ENCODE measurements around the gene GNAZ.

Gene GNAZ

GRCh38 chr22:23107487-23108248 is 37.3 kb downstream of the GNAZ start:
- TF ChIP-seq FOXK2 (IDR thresholded peaks at IDR 0.05) (no peak), HDGF (IDR thresholded peaks at IDR 0.05; ENCODE audit: borderline replicate concordance) (no peak), ELF4 (IDR thresholded peaks at IDR 0.05) (no peak), FOXA1 (IDR thresholded peaks at IDR 0.05) (no peak), CTBP1 (IDR thresholded peaks at IDR 0.05; ENCODE audit: borderline replicate concordance) (no peak), L3MBTL2 (conservative IDR thresholded peaks at IDR 0.05) (no peak), FOXM1 (IDR thresholded peaks at IDR 0.05; ENCODE audit: borderline replicate concordance) (no peak), NFRKB (IDR thresholded peaks at IDR 0.05) (no peak), ZNF384 (IDR thresholded peaks at IDR 0.05) (no peak), LEF1 (IDR thresholded peaks at IDR 0.05; ENCODE audit: borderline replicate concordance) (no peak), SUZ12 (IDR thresholded peaks at IDR 0.05) (no peak), TARDBP (IDR thresholded peaks at IDR 0.05) (no peak), ARNT (IDR thresholded peaks at IDR 0.05) (no peak), BHLHE40 (IDR thresholded peaks at IDR 0.05; ENCODE audit: borderline replicate concordance) (no peak), SP1 (IDR thresholded peaks at IDR 0.05) (no peak), PKNOX1 (IDR thresholded peaks at IDR 0.05) (no peak)
- ChIA-PET CTCF (interaction anchor here (0.6 kb wide), 1 partner anchor 67 kb away, joined by 3 read pairs; no protein-coding TSS in a partner anchor), POLR2A (no interaction called here)
- no peak for DNase-seq (ENCODE audit: extremely low spot score)

DNA sequence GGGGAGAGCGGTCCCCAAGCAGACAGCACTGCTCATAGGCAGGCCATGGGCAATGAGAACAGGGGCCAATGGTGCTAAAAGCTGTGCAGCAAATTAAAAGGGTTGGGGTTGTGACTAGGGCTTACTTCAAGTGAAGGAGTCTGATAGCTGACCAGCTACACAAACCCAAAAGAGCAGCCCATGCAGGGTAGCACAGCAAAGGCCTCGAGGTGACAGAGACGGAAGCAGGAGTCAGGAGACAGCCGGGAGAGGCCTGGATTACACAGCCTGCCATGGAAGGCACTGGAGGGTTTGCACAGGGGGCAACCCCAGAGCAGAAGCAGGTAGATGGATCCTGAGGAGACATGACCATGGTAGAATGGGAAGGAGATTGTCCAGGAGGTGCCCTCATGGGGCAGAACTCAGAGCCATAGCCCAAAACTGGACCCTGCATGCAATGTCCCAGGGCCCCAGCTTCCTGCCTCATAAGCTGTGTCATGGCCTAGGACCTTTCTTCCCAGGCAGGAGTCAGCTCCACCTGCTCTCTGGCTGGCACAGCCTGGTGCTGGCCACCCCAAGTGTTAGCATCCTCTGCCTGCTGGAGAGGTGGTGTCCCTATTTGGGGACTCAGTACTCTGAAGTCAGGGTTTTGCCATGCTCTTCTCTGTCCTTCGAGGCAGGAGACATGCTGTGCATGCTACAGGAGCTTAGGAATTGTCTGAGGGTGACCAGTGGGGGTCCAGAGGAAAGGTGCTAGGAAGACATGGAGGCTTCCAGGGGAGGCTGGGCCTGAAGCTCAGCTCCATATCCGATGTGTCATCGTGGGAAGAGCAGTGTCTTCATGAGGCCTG is 38.1 kb downstream of the GNAZ start:
- POLR2A ChIA-PET: interaction anchor here (0.7 kb wide), 1 partner anchor 11 kb away, joined by 4 read pairs; no protein-coding TSS in a partner anchor

DNA sequence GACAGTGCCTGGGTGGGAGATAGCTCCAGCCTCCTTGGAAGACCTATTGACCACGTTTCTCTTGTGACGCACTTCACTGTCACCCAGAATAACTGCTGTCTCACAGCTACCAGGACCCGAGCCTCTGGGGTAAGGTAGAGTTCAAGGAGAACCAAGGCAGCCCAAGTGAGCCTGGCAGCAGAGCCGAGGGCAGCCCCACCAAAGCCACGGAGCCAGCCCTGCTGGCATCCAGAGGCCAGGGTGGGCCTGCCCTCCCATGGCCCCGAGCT is 38.7 kb downstream of the GNAZ start:
- TF ChIP-seq BHLHE40 (IDR thresholded peaks at IDR 0.05; ENCODE audit: borderline replicate concordance) (no peak), FOXM1 (IDR thresholded peaks at IDR 0.05; ENCODE audit: borderline replicate concordance) (no peak), TARDBP (IDR thresholded peaks at IDR 0.05) (no peak), ELF4 (IDR thresholded peaks at IDR 0.05) (no peak), FOXK2 (IDR thresholded peaks at IDR 0.05) (no peak), ARNT (IDR thresholded peaks at IDR 0.05) (no peak), SP1 (IDR thresholded peaks at IDR 0.05) (no peak), LEF1 (IDR thresholded peaks at IDR 0.05; ENCODE audit: borderline replicate concordance) (no peak), HDGF (IDR thresholded peaks at IDR 0.05; ENCODE audit: borderline replicate concordance) (no peak), CTBP1 (IDR thresholded peaks at IDR 0.05; ENCODE audit: borderline replicate concordance) (no peak), SUZ12 (IDR thresholded peaks at IDR 0.05) (no peak)
- no peak for DNase-seq (ENCODE audit: extremely low spot score)
- ChIA-PET POLR2A (interaction anchor here (0.7 kb wide), 1 partner anchor 10 kb away, joined by 4 read pairs; no protein-coding TSS in a partner anchor), CTCF (no interaction called here)

More for the DNA sequence above, 38.1 kb downstream of the GNAZ start:
- CTCF ChIA-PET: interaction anchor here (0.5 kb wide), 1 partner anchor 15 kb away, joined by 6 read pairs; no protein-coding TSS in a partner anchor
- DNase-seq (ENCODE audit: extremely low spot score): no peak
- no peak for TF ChIP-seq CTBP1 (IDR thresholded peaks at IDR 0.05; ENCODE audit: borderline replicate concordance)
- no peak for TF ChIP-seq TARDBP (IDR thresholded peaks at IDR 0.05)
- TF ChIP-seq LEF1 (IDR thresholded peaks at IDR 0.05; ENCODE audit: borderline replicate concordance): no peak
- TF ChIP-seq HDGF (IDR thresholded peaks at IDR 0.05; ENCODE audit: borderline replicate concordance): no peak
- no peak for TF ChIP-seq L3MBTL2 (conservative IDR thresholded peaks at IDR 0.05)
- TF ChIP-seq ELF4 (IDR thresholded peaks at IDR 0.05): no peak
- no peak for TF ChIP-seq ARNT (IDR thresholded peaks at IDR 0.05)
- TF ChIP-seq NFRKB (IDR thresholded peaks at IDR 0.05): no peak
- no peak for TF ChIP-seq FOXK2 (IDR thresholded peaks at IDR 0.05)
- no peak for TF ChIP-seq FOXA1 (IDR thresholded peaks at IDR 0.05)

GRCh38 chr22:23109441-23109978 is 39.2 kb downstream of the GNAZ start:
- DNase-seq (ENCODE audit: extremely low spot score): no peak
- POLR2A ChIA-PET: no interaction called here
- CTCF ChIA-PET: no interaction called here
- TF ChIP-seq ELF4 (IDR thresholded peaks at IDR 0.05) (no peak), ARNT (IDR thresholded peaks at IDR 0.05) (no peak), PKNOX1 (IDR thresholded peaks at IDR 0.05) (no peak), NFRKB (IDR thresholded peaks at IDR 0.05) (no peak), FOXM1 (IDR thresholded peaks at IDR 0.05; ENCODE audit: borderline replicate concordance) (no peak), FOXA1 (IDR thresholded peaks at IDR 0.05) (no peak), ZNF384 (IDR thresholded peaks at IDR 0.05) (no peak), SP1 (IDR thresholded peaks at IDR 0.05) (no peak), HDGF (IDR thresholded peaks at IDR 0.05; ENCODE audit: borderline replicate concordance) (no peak), CTBP1 (IDR thresholded peaks at IDR 0.05; ENCODE audit: borderline replicate concordance) (no peak), BHLHE40 (IDR thresholded peaks at IDR 0.05; ENCODE audit: borderline replicate concordance) (no peak), FOXK2 (IDR thresholded peaks at IDR 0.05) (no peak), TARDBP (IDR thresholded peaks at IDR 0.05) (no peak), SUZ12 (IDR thresholded peaks at IDR 0.05) (no peak), L3MBTL2 (conservative IDR thresholded peaks at IDR 0.05) (no peak), LEF1 (IDR thresholded peaks at IDR 0.05; ENCODE audit: borderline replicate concordance) (no peak)

GRCh38 chr22:23110190-23110921 is 40.0 kb downstream of the GNAZ start:
- CTCF ChIA-PET: no interaction called here
- POLR2A ChIA-PET: no interaction called here
- no peak for TF ChIP-seq ELF4 (IDR thresholded peaks at IDR 0.05)
- TF ChIP-seq SUZ12 (IDR thresholded peaks at IDR 0.05): no peak
- TF ChIP-seq LEF1 (IDR thresholded peaks at IDR 0.05; ENCODE audit: borderline replicate concordance): no peak
- no peak for TF ChIP-seq HDGF (IDR thresholded peaks at IDR 0.05; ENCODE audit: borderline replicate concordance)
- TF ChIP-seq TARDBP (IDR thresholded peaks at IDR 0.05): no peak
- no peak for TF ChIP-seq L3MBTL2 (conservative IDR thresholded peaks at IDR 0.05)
- no peak for TF ChIP-seq ARNT (IDR thresholded peaks at IDR 0.05)
- no peak for TF ChIP-seq FOXA1 (IDR thresholded peaks at IDR 0.05)
- TF ChIP-seq SP1 (IDR thresholded peaks at IDR 0.05): no peak
- TF ChIP-seq PKNOX1 (IDR thresholded peaks at IDR 0.05): no peak
- no peak for TF ChIP-seq ZNF384 (IDR thresholded peaks at IDR 0.05)
- no peak for TF ChIP-seq CTBP1 (IDR thresholded peaks at IDR 0.05; ENCODE audit: borderline replicate concordance)
- no peak for TF ChIP-seq BHLHE40 (IDR thresholded peaks at IDR 0.05; ENCODE audit: borderline replicate concordance)
- no peak for TF ChIP-seq FOXK2 (IDR thresholded peaks at IDR 0.05)
- TF ChIP-seq NFRKB (IDR thresholded peaks at IDR 0.05): no peak
- no peak for TF ChIP-seq FOXM1 (IDR thresholded peaks at IDR 0.05; ENCODE audit: borderline replicate concordance)
- DNase-seq (ENCODE audit: extremely low spot score): no peak

Data from HEK293T (cell line).